ENCODE measurements around the gene BRPF3.
"Not testable (repeated sequence)": the region's sequence is repeated elsewhere in the genome, so short reads cannot be mapped to it uniquely, and the experiment has no call there.

Gene BRPF3

GRCh38 chr6:36200154-36200891 is 3.8 kb downstream of the BRPF3 start:
- DNase-seq (ENCODE audit: low read depth in 2 of 2) = no peak

- DNase-seq (ENCODE audit: low read depth in 2 of 2) = no peak
These were observed 4.6 kb downstream of the BRPF3 start for GRCh38 chr6:36200998-36201596.

GRCh38 chr6:36201612-36202011 is 5.1 kb downstream of the BRPF3 start:
- no peak for DNase-seq (ENCODE audit: low read depth in 2 of 2)

- no peak for DNase-seq (ENCODE audit: low read depth in 2 of 2)
These were observed 5.6 kb downstream of the BRPF3 start for GRCh38 chr6:36202101-36202500.

GRCh38 chr6:36204068-36204753 is 7.7 kb downstream of the BRPF3 start:
- no peak for DNase-seq (ENCODE audit: low read depth in 2 of 2)

GRCh38 chr6:36207155-36207554 is 10.6 kb downstream of the BRPF3 start:
- DNase-seq (ENCODE audit: low read depth in 2 of 2) = no peak

GRCh38 chr6:36209606-36210005 is 13.1 kb downstream of the BRPF3 start:
- no peak for DNase-seq (ENCODE audit: low read depth in 2 of 2)

- DNase-seq (ENCODE audit: low read depth in 2 of 2) = no peak
These were observed 13.6 kb downstream of the BRPF3 start for GRCh38 chr6:36210182-36210581.

GRCh38 chr6:36210886-36211595 is 14.5 kb downstream of the BRPF3 start:
- DNase-seq (ENCODE audit: low read depth in 2 of 2) = no peak

- DNase-seq (ENCODE audit: low read depth in 2 of 2) = no peak
These were observed 20.0 kb downstream of the BRPF3 start for GRCh38 chr6:36216559-36216958.

- DNase-seq (ENCODE audit: low read depth in 2 of 2) = no peak
These were observed 20.6 kb downstream of the BRPF3 start for GRCh38 chr6:36217188-36217587.

GRCh38 chr6:36217946-36218345 is 21.4 kb downstream of the BRPF3 start:
- no peak for DNase-seq (ENCODE audit: low read depth in 2 of 2)

GRCh38 chr6:36218516-36218915 is 22.0 kb downstream of the BRPF3 start:
- not testable (repeated sequence) for DNase-seq (ENCODE audit: low read depth in 2 of 2)

GRCh38 chr6:36219081-36219480 is 22.5 kb downstream of the BRPF3 start:
- DNase-seq (ENCODE audit: low read depth in 2 of 2) = no peak

GRCh38 chr6:36220226-36220625 is 23.7 kb downstream of the BRPF3 start:
- DNase-seq (ENCODE audit: low read depth in 2 of 2) = no peak

GRCh38 chr6:36221674-36222073 is 25.1 kb downstream of the BRPF3 start:
- no peak for DNase-seq (ENCODE audit: low read depth in 2 of 2)

GRCh38 chr6:36222924-36223323 is 26.4 kb downstream of the BRPF3 start:
- no peak for DNase-seq (ENCODE audit: low read depth in 2 of 2)

- DNase-seq (ENCODE audit: low read depth in 2 of 2) = no peak
These were observed 27.2 kb downstream of the BRPF3 start for GRCh38 chr6:36223706-36224105.

GRCh38 chr6:36224918-36225461 is 28.4 kb downstream of the BRPF3 start:
- no peak for DNase-seq (ENCODE audit: low read depth in 2 of 2)

GRCh38 chr6:36226438-36227047 is 30.0 kb downstream of the BRPF3 start:
- no peak for DNase-seq (ENCODE audit: low read depth in 2 of 2)

- no peak for DNase-seq (ENCODE audit: low read depth in 2 of 2)
These were observed 31.1 kb downstream of the BRPF3 start for GRCh38 chr6:36227379-36228228.
